OCI-LY3 (cell line): ENCODE results near the gene RBBP4.

Source experiments
- H2AFZ ChIP-seq: fragments of 200-600, 300-600 bp; shearing (Covaris generic); 2 replicates; pipeline ENCODE4 v1.6.0; 2014; ENCODE audit warnings: antibody characterized with exemption, low read depth, low read length
- H3K27ac ChIP-seq: fragments of 200-600, 300-600 bp; sonication (generic); 2 replicates; pipeline ENCODE4 v1.5.1; 2014; ENCODE audit warnings: mild to moderate bottlenecking, low read length, moderate library complexity, mixed read lengths
- H3K27me3 ChIP-seq: fragments of 200-600, 300-600 bp; sonication (generic); 2 replicates; pipeline ENCODE4 v1.6.1; 2014; ENCODE audit warnings: low read depth, low read length, mixed read lengths
- H3K36me3 ChIP-seq: fragments of 200-600, 300-600 bp; sonication (generic); replicated peaks from 2 replicates; pipeline ENCODE3; 2014; ENCODE audit warnings: low read depth, low read length, mixed read lengths
- H3K4me1 ChIP-seq: fragments of 300-600, 200-600 bp; sonication (generic); 2 replicates; pipeline ENCODE4 v1.6.1; 2014; ENCODE audit warnings: low read length, mixed read lengths
- H3K4me2 ChIP-seq: fragments of 200-600, 300-600 bp; sonication (generic); 2 replicates; pipeline ENCODE4 v1.6.1; 2014; ENCODE audit warnings: low read length, mixed read lengths
- H3K4me3 ChIP-seq: fragments of 300-600, 200-600 bp; sonication (generic); 2 replicates; pipeline ENCODE4 v1.5.1; 2014; ENCODE audit warnings: antibody characterized with exemption, mild to moderate bottlenecking, low read length, moderate library complexity
- H3K79me2 ChIP-seq: fragments of 300-600, 200-600 bp; shearing (Covaris generic); 2 replicates; pipeline ENCODE4 v1.6.1; 2014; ENCODE audit warnings: mild to moderate bottlenecking, low read length, mixed read lengths
- H3K9ac ChIP-seq: fragments of 300-600, 200-600 bp; shearing (Covaris generic); 2 replicates; pipeline ENCODE4 v1.6.0; 2014; ENCODE audit warnings: mild to moderate bottlenecking, low read length, moderate library complexity
- H3K9me3 ChIP-seq: fragments of 200-600, 300-600 bp; shearing (Covaris generic); 2 replicates; pipeline ENCODE4 v1.6.1; 2014; ENCODE audit warnings: low read length, mixed read lengths; ENCODE audit not compliant: insufficient read depth
- H4K20me1 ChIP-seq: fragments of 200-600, 300-600 bp; sonication (generic); 2 replicates; pipeline ENCODE4 v1.6.1; 2016; ENCODE audit warnings: low read length, mixed read lengths; ENCODE audit not compliant: insufficient read depth
- EZH2phosphoT487 ChIP-seq: fragments of 200-600 bp; shearing (Covaris generic); IDR thresholded peaks from 2 replicates; pipeline ENCODE4 v1.6.1; 2018; ENCODE audit warnings: antibody characterized with exemption, mixed run types, low read depth
- TF ChIP-seq, protein P1 (sequence below): fragments of 200-600, 300-600 bp; sonication (generic); IDR thresholded peaks from 2 replicates; pipeline ENCODE4 v1.5.1; 2014; ENCODE audit warnings: antibody characterized with exemption, low read length, low read depth

Gene RBBP4

DNA sequence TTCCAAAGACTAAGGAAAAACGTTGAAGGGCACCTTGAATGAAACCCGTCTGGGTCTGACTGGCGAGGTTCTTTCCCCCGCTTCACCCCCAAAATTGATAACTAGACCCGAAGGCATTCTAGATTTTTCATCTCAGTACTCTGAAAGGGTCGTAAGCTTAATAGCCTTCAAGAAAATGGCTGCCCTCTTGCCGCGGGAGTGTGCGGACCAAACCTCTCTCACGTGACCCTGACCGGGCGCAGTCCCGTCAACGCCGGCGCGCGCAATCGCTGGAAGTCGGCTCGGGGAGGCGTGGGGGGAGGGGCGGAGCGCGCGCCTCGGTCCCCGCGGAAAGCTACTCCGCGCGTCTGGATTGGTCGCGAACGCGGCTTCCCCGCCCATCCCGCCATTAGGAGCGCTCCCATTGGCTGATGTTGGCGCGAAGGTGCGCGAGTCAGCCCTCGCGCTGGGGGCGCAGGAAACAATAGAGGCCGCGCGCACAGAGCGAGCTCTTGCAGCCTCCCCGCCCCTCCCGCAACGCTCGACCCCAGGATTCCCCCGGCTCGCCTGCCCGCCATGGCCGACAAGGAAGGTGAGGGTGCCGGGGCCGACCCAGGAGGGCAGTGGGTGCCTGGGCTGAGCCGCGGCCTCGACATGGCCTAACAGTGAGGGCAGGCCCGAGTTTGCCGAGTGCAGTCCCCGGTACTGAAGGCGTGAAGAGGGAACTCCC is at the start of gene RBBP4:
RBBP4 (plus strand) TSS at position 457 of the 709 bp plus-strand sequence; CDS start at position 556, 99 bp downstream.
- H4K20me1 ChIP-seq, result peaks cover 11% of the 10 kb centered on the region; the same call in 1 of the 2 replicates
- TF ChIP-seq, protein P1, sequence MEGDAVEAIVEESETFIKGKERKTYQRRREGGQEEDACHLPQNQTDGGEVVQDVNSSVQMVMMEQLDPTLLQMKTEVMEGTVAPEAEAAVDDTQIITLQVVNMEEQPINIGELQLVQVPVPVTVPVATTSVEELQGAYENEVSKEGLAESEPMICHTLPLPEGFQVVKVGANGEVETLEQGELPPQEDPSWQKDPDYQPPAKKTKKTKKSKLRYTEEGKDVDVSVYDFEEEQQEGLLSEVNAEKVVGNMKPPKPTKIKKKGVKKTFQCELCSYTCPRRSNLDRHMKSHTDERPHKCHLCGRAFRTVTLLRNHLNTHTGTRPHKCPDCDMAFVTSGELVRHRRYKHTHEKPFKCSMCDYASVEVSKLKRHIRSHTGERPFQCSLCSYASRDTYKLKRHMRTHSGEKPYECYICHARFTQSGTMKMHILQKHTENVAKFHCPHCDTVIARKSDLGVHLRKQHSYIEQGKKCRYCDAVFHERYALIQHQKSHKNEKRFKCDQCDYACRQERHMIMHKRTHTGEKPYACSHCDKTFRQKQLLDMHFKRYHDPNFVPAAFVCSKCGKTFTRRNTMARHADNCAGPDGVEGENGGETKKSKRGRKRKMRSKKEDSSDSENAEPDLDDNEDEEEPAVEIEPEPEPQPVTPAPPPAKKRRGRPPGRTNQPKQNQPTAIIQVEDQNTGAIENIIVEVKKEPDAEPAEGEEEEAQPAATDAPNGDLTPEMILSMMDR, result no peak
- no peak for TF ChIP-seq EZH2phosphoT487
- peaks cover 79% of the 10 kb centered on the region for H3K79me2 ChIP-seq
- peak within 1 kb of the TSS; percentile 1; the same call in 1 of the 2 replicates for H2AFZ ChIP-seq
- peaks cover 31% of the 10 kb centered on the region for H3K36me3 ChIP-seq
- H3K9me3 ChIP-seq, result no peaks in the 10 kb centered on the region
- H3K27me3 ChIP-seq, result no peaks in the 10 kb centered on the region
- H3K9ac ChIP-seq, result peak within 1 kb of the TSS; percentile 100
- peak within 1 kb of the TSS; percentile 94 for H3K4me2 ChIP-seq
- peak within 1 kb of the TSS; percentile 94 for H3K4me3 ChIP-seq
- peaks cover 23% of the 10 kb centered on the region for H3K4me1 ChIP-seq
- H3K27ac ChIP-seq, result peak within 1 kb of the TSS; percentile 98

DNA sequence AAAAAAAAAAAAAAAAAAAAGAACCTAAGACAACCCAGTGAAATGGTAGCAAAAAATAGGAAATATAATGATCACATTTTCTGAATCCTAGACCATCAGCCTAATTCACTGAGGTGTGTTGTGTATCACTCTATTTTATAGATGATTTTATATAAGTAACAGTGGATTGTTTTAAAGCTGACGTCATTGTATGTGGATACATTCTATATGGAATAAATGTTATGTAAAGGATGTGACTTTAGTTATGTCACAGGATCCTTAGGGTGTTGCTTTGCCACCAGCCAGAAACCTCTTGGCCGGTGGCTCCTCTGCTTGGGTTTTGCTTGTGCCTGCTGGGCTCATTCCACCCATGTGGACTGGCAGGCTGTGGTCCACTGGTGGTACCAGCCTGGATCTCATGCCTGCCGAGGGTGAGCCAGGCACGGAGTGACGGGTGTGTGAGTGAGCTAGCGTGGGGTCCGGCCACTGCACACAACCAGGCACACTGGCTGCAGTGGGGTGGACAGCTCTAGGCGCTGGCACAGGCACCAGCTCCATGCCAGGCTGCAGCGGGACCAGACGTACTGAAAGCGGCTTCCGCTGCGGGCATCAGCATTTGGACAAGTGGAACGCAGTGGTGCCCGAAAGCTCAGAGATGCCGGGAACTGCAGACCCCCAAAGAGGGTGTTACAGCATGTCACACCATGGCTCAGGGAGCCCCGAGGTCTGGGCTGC is 45.1 kb upstream of the RBBP4 start:
- Histone ChIP-seq H3K27ac (no peak overlapping the region), H4K20me1 (no peaks in the 10 kb centered on the region), H3K9me3 (no peaks in the 10 kb centered on the region), H3K27me3 (no peaks in the 10 kb centered on the region), H3K79me2 (no peaks in the 10 kb centered on the region), H2AFZ (no peak overlapping the region), H3K4me1 (peaks cover 21% of the 10 kb centered on the region), H3K36me3 (no peaks in the 10 kb centered on the region), H3K4me2 (no peak overlapping the region), H3K4me3 (no peak overlapping the region), H3K9ac (no peak overlapping the region)
- no peak for TF ChIP-seq EZH2phosphoT487
- TF ChIP-seq, protein P1, result no peak

DNA sequence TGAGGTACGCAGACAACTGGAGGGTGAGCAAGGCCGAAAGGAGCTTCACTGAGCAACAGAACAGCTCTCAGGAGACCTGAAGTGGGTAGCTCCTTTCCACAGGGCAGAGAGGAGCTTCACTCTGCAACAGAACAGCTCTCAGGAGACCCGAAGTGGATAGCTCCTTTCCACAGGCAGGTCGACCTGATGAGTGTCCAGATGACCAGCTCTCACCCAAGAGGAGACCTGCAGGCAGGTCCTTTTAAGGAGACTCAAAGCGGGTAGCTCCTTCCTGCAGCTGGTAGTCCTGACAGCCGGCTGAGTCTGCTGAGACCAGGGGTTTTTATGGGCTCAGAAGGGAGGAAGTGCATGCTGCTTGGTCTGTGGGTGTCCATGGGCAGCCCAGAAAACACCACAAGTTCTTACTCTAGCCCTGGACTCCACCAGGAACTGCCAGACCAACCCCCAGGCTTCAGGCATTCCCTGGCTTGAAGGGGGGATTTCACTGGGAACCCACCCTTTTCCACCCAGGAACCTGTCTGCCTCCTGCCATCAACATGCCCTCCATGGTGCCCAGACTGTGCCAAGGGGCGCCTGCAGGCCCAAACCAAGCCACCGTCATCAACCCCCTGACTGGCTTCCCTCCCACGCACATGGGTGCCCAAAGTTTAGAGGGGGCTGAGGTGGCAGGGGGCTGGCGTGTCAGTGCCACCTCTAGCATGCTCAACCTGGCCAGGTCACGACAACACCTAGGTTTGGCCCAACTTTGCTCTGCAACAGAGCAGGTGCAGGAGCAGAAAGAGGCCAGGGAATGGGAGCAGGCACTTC is 44.2 kb upstream of the RBBP4 start:
- Histone ChIP-seq H3K9ac (no peak overlapping the region), H3K36me3 (no peaks in the 10 kb centered on the region), H4K20me1 (no peaks in the 10 kb centered on the region), H3K79me2 (no peaks in the 10 kb centered on the region), H3K27me3 (no peaks in the 10 kb centered on the region), H3K4me2 (no peak overlapping the region), H3K4me3 (no peak overlapping the region), H3K27ac (no peak overlapping the region), H3K9me3 (no peaks in the 10 kb centered on the region), H3K4me1 (peaks cover 21% of the 10 kb centered on the region), H2AFZ (no peak overlapping the region)
- TF ChIP-seq EZH2phosphoT487, result no peak
- TF ChIP-seq, protein P1, result no peak
